ENCODE results near the gene PRICKLE4. TPM values are rescaled to one million over a fixed set of nuclear protein-coding genes. Genes with fewer than 3 reads are reported as not detected.

Gene PRICKLE4
- total RNA-seq, 1 experiment from 2014 or later, result 2.9 TPM

- ATAC-seq, result no peak
- Histone ChIP-seq H3K36me3 (ENCODE audit: control insufficient read depth in 1 of 2, insufficient read depth in 2 of 2, low read length in 2 of 2) (no peaks in the 10 kb centered on the region), H3K4me1 (ENCODE audit: control insufficient read depth in 1 of 2, insufficient read depth in 2 of 2, low read length in 2 of 2) (peaks cover 0 to 3% of the 10 kb centered on the region in 2 experiments; a peak in 1 of 4 replicates), H3K9me3 (ENCODE audit: control insufficient read depth in 1 of 2, insufficient read depth in 1 of 2, low read depth in 1 of 2, low read length in 2 of 2) (no peaks in the 10 kb centered on the region), H3K9me2 (ENCODE audit: insufficient read depth) (no peaks in the 10 kb centered on the region), H3K4me3 (replicated peaks in 1 of 2; ENCODE audit: low read depth in 1 of 2, low read length in 2 of 2) (no peak overlapping the region), H4K20me1 (ENCODE audit: insufficient read depth) (no peaks in the 10 kb centered on the region), H3K9ac (ENCODE audit: low read length) (no peak overlapping the region), H3K27me3 (ENCODE audit: insufficient read depth, low read length) (no peaks in the 10 kb centered on the region), H3K79me2 (ENCODE audit: insufficient read depth, low read length) (no peaks in the 10 kb centered on the region), H2AFZ (ENCODE audit: low read depth, low read length, poor library complexity, severe bottlenecking) (no peak overlapping the region), H3K4me2 (ENCODE audit: low read length) (no peak overlapping the region), H3K27ac (ENCODE audit: low read depth, low read length) (no peak overlapping the region)
- DNase-seq (ENCODE audit: low read depth, low spot score), result no peak
- ChIA-PET POLR2A (no interaction called here), CTCF (no interaction called here), RAD21 (ENCODE audit: low non-redundant PET in 1 of 2, low total read pairs in 2 of 2, uncharacterized antibody in 2 of 2, unreplicated experiment in 2 of 2) (no interaction called here)
- BruUV-seq (replicated peaks), result no TSS peak
- intact Hi-C loops (cut with micrococcal nuclease), result no loop called here
- TF ChIP-seq RAD21 (IDR thresholded peaks at IDR 0.05; ENCODE audit: low read depth) (no peak), EGR1 (IDR thresholded peaks at IDR 0.05; ENCODE audit: low read depth) (no peak), EZH2 (IDR thresholded peaks at IDR 0.05) (no peak), POLR2AphosphoS5 (IDR thresholded peaks at IDR 0.05; ENCODE audit: low read depth, low read length) (no peak), TCF7L2 (IDR thresholded peaks at IDR 0.05; ENCODE audit: borderline replicate concordance, extremely low read depth, insufficient read depth, insufficient read length) (no peak)
Measured at GRCh38 chr6:41755895-41756294, 24.7 kb upstream of the PRICKLE4 start.

- RAD21 ChIA-PET (ENCODE audit: low non-redundant PET in 1 of 2, low total read pairs in 2 of 2, uncharacterized antibody in 2 of 2, unreplicated experiment in 2 of 2), result no interaction called here
- TF ChIP-seq REST (IDR thresholded peaks at IDR 0.05; ENCODE audit: low read depth), result no peak
- no peak for TF ChIP-seq ELF1 (IDR thresholded peaks at IDR 0.05; ENCODE audit: borderline replicate concordance, low read depth)
- TF ChIP-seq ZFX (IDR thresholded peaks at IDR 0.05), result no peak
- TF ChIP-seq TCF7L2 (IDR thresholded peaks at IDR 0.05; ENCODE audit: borderline replicate concordance, extremely low read depth, insufficient read depth, insufficient read length), result no peak
- TF ChIP-seq CBX3 (IDR thresholded peaks at IDR 0.05; ENCODE audit: low read depth), result no peak
- TF ChIP-seq SP1 (IDR thresholded peaks at IDR 0.05; ENCODE audit: low read depth), result no peak
- TF ChIP-seq POLR2AphosphoS5 (IDR thresholded peaks at IDR 0.05; ENCODE audit: low read depth, low read length), result no peak
- no peak for TF ChIP-seq ZNF274 (IDR thresholded peaks at IDR 0.05; ENCODE audit: low read depth, low read length)
- TF ChIP-seq SIN3A (IDR thresholded peaks at IDR 0.05; ENCODE audit: low read depth), result no peak
- no peak for TF ChIP-seq JUND (IDR thresholded peaks at IDR 0.05)
- no peak for TF ChIP-seq EGR1 (IDR thresholded peaks at IDR 0.05; ENCODE audit: low read depth)
- TF ChIP-seq ZBTB33 (IDR thresholded peaks at IDR 0.05; ENCODE audit: extremely low read depth, insufficient replicate concordance, low read length), result no peak
- no peak for TF ChIP-seq ATF3 (IDR thresholded peaks at IDR 0.05)
- no peak for TF ChIP-seq EZH2 (IDR thresholded peaks at IDR 0.05)
- TF ChIP-seq SRF (IDR thresholded peaks at IDR 0.05; ENCODE audit: low read depth), result no peak
- TF ChIP-seq MAX (IDR thresholded peaks at IDR 0.05), result no peak
Measured at GRCh38 chr6:41756354-41756753, 24.2 kb upstream of the PRICKLE4 start.

More at GRCh38 chr6:41756354-41756753, 24.2 kb upstream of the PRICKLE4 start:
- Histone ChIP-seq H3K9ac (ENCODE audit: low read length) (no peak overlapping the region), H3K36me3 (ENCODE audit: control insufficient read depth in 1 of 2, insufficient read depth in 2 of 2, low read length in 2 of 2) (no peaks in the 10 kb centered on the region), H3K79me2 (ENCODE audit: insufficient read depth, low read length) (no peaks in the 10 kb centered on the region), H4K20me1 (ENCODE audit: insufficient read depth) (no peaks in the 10 kb centered on the region), H3K4me1 (ENCODE audit: control insufficient read depth in 1 of 2, insufficient read depth in 2 of 2, low read length in 2 of 2) (peaks cover 0 to 3% of the 10 kb centered on the region in 2 experiments; a peak in 1 of 4 replicates), H2AFZ (ENCODE audit: low read depth, low read length, poor library complexity, severe bottlenecking) (no peak overlapping the region), H3K4me2 (ENCODE audit: low read length) (no peak overlapping the region), H3K27me3 (ENCODE audit: insufficient read depth, low read length) (no peaks in the 10 kb centered on the region), H3K9me2 (ENCODE audit: insufficient read depth) (no peaks in the 10 kb centered on the region), H3K27ac (ENCODE audit: low read depth, low read length) (no peak overlapping the region), H3K4me3 (replicated peaks in 1 of 2; ENCODE audit: low read depth in 1 of 2, low read length in 2 of 2) (no peak overlapping the region), H3K9me3 (ENCODE audit: control insufficient read depth in 1 of 2, insufficient read depth in 1 of 2, low read depth in 1 of 2, low read length in 2 of 2) (no peaks in the 10 kb centered on the region)
- POLR2A ChIA-PET, result no interaction called here
- ATAC-seq (no peak), DNase-seq (ENCODE audit: low read depth, low spot score) (no peak)
- intact Hi-C loops (cut with micrococcal nuclease), result no loop called here
- BruUV-seq (replicated peaks), result no TSS peak
- CTCF ChIA-PET, result no interaction called here

All from HCT116 (cell line).